ENCODE measurements around the gene FAM117B.
A peak's percentile ranks its signal among the peaks of the same experiment; 100 is the strongest.

The FAM117B gene
- total RNA-seq, result 81.2 reads per million, percentile 78 among the genes with 10 or more reads in this experiment

DNA sequence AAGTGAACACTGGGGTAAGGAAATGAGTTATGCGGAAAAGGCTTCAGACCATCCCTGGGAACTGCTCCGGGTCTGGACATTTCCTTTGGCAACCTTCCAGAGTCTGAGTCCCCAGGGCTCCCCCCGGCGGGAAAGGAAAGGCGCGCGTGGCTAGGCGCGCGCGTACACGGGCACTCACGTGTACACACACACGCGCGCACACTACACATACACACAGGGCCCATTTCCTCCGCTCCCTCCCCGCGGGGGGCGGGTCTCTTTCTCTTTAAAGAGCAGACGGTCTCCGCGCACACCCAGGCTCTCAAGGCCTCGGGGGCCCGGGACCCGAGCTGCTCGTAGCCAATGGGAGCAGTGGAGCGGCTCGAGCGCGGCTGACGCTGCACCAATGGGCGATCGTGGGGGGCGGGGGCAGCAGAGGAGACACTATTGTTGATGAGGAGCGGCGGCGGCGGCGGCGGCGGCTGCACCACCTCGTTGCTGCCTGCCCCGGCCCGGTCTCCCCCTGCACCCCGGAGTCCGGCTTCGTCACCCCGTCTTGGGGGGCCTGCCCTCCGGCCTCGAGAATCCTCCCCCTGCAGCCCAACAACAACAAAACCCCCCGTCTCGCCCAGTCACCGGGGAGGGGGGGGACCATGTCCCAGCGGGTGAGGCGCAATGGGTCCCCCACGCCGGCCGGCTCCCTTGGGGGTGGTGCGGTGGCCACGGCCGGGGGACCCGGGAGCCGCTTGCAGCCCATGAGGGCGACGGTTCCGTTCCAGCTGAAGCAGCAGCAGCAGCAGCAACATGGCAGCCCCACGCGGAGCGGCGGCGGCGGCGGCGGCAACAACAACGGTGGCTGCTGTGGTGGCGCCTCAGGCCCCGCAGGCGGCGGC is at the start of gene FAM117B:
Gene FAM117B, plus strand, starts transcription at position 414 of the 872 bp plus-strand sequence. Its CDS starts 219 bp downstream, at position 633.
- DNase-seq, result peak; percentile 99

DNA sequence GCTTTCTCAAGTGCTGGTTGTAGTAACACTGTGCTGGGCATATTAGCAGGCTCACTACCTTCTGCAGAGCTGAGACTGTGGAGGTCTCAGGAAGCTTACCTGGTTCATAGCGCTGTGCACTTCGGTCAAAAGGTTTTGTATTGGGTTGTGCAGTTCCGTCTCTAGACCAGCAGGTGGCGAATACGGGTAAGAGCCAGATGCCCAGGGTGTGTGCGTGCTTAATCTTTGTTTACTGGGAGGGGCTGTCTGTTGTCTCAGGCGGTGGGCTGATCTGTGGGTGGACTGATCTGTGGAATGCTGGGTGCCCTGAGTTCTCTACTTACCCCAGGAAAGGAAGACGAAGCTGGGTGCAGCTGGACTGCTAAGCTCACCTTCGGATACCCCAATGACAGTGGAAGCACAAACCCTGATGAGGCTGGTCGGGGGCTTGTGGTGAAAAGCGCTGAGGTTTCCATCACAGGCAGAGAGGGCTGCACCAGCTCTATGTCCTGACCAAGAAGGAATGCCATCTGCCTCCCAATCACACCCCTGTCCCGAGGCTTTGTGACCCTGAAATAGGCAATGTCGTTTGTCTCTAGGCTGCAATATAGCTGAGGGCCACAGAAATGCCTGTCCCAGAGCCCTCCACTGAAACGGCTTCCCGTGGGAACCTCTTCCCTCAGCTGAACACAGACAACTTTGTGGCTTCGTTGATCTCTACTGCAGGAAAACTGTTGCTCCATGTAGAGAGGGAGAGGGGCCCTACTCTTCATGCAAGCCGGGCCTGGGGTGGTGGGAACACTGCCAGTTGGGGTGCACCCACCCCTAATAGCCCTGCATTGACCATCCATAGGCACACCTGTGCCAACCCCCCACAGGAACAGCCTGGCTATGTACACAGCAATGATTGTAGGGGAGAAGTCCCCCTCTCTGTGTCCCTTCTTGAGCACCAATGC is 45.9 kb upstream of the FAM117B start:
- peak; percentile 49 for DNase-seq

DNA sequence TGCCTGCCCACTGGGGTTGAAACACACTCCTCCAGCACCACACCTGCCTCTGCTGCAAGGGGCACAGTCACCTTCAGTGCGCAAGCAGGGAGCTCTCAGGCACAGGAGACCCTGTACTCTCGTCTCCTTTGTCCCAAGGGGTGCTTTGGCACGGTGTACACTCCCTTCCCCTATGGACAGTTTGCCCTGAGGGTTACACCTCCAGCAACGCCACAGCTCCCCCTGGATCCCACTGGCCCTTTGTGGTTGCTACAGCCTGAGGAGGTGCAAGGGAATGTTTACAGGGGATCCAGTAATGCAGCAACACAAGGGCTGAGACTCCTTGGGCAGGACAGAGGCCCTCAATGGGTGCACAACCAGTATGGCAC is 45.2 kb upstream of the FAM117B start:
- no peak for DNase-seq

DNA sequence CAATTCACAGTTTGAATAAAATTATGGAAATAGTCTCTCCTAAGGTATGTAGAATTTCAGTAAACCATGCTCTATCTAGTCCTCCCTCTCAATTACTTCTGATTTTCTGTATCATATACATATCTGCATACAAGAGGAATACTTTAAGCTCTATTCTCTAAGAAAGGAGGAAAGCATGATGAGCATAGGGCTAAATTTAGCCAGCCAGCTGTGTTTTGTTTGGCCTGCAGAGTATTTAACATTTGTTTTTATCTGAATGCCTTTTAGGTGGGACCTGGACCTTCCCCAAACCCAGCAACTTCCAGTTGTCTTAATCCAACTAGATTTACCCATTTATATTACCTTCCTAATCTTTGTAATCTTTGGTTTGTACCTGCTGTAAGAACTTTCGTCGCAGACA is 42.2 kb upstream of the FAM117B start:
- DNase-seq, result no peak

DNA sequence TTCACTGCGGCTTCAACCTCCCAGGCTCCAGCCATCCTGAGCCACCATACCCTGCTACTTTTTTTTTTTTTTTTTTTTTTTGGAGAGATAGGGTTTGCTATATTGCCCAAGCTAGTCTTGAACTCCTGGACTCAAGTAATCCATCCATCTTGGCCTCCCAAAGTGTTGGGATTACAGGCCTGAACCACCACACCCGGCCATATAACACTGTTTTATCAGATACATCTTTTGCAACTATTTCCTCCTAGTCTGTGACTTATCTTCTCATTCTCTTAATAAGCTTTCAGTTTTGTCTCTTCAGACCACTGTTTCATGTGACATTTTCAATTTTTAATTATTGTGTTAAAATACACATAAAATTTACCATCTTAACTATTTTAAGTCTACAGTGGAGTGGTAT is 35.7 kb upstream of the FAM117B start:
- DNase-seq, result no peak

DNA sequence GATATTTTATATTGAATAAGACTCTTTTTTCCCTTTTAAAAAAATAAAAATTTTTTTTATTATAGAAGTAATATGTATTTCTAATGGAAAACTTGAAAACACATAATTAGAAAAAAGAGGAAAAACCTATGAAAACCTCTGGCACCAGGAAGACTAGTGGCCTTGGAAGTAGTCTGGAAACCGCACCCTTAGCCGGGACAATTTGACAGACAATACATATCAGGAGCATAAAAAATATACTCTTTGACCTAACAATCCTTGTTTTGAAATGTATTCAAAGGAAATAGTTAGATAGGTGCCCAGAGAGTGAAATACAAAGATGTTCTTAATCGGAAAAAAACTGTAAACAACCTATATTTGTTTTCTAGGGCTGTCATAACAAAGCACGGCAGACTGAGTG is 34.9 kb upstream of the FAM117B start:
- DNase-seq, result no peak

DNA sequence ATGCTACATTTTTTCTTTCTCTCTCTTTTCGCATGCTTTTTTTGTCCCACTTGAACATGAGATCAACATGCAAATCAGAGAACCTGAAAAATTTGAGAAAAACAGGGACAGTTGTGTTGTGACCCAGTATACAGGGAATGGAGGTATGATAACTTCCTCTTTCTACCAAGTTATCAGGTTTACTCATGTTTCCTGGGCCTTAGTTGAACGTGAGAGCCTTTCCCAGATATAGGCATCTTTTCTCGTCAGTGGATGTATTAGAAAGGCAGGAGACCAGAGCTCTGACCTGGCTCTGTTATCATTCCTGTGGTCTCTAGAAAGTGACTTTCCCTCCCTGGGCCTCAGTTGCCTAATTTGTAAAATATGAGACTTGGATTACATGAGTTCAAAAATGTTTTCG is 30.1 kb upstream of the FAM117B start:
- no peak for DNase-seq

DNA sequence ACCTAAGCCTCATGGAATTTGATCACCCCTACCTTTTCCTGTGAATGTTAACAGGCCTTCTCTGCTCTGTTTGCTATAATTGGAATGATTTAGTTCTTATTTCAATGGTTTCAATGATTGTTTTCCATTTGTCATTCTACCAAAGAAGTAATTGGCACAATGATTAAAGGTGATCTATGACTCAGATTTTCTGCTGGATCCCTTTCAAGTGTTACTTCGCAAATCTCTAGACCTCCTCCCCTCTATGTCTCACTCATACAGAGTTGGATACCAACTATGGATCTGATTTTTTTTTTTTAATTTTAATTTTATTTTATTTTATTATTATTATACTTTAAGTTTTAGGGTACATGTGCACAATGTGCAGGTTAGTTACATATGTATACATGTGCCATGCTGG is 29.6 kb upstream of the FAM117B start:
- DNase-seq, result no peak

DNA sequence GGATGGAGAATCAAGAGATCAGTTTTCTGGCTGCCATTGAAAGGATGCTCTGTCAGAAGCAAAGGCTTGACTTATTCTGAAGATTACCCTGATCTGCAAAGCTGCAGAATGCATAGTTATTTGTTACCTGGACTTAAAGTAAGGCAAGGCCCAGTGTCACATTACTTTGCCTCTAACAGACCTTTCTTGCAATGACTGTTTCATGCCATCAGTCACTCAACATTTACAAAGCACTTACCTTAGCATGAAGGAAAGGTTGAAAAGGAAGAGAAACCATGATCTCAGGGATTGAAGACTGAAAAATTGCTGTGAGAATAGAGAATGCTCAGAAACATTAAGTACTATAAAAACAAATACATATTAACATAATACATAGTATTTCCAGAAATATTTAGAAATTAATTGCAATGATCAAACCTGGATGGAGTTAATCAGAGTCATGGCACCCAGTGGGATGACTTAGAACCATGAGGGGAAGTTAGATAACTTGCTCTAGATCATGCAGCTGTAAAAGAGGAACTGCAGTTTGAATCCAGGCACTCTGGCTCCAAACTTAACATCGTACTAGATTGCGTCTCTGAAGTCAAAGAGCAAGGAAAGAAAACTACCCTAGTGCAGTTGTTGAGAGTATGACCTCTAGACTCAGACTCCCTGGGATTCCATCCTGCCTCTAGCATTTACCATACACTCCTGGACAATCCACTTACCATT is 26.5 kb upstream of the FAM117B start:
- no peak for DNase-seq

DNA sequence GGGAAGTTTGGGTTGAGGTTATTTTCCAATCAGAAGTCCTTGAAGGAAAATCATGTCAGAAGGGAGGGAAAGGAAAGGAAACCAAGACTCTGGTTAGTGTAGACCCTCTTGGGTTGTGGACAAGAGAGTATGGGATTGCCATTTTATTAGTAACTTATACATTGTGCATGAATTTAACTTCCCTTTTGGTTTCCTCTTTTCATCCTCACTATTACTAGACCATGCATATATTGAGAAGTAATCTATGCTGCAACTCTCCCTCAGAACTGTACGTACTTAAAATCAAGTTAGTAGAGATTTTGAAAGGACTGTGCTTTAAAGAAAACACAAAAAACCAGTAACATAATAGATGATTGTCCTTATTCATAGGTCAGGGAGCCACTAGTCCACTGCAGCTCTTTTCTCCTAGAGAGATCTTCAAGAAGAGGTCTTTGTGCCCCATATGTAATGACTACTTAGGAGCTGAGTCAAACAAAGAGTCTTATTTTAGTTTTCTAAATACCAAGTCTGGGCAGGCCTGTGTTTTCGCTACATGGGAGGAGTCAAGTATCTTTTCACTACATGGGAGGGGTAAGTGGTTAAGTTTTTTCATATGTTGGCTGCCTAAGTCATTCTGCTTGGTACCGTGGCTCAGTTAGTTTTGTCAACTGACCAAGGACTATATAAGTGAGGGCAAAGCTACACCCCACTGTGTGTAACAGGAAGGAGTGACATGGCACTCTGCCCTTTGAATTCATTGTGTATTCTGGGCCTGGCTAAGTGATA is 25.2 kb upstream of the FAM117B start:
- DNase-seq, result no peak

DNA sequence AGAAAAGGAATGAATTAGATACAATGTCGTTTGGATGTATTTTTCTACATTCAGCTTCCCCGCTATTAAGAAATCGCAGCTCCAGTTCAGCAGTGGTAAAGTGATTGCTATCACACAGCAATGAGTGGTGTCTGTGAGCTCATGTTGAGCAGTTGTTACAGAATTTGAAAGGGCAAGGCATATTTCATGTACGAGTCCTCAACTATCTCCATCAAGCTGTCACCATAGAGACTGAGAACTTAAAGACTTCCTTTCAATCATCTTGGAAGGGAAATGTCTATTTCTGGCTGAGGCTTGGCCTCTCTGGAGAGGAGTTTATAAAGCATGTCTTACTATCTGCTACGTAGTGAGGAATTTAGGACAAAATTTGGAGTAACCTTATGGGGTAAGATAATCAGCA is 24.4 kb upstream of the FAM117B start:
- no peak for DNase-seq

DNA sequence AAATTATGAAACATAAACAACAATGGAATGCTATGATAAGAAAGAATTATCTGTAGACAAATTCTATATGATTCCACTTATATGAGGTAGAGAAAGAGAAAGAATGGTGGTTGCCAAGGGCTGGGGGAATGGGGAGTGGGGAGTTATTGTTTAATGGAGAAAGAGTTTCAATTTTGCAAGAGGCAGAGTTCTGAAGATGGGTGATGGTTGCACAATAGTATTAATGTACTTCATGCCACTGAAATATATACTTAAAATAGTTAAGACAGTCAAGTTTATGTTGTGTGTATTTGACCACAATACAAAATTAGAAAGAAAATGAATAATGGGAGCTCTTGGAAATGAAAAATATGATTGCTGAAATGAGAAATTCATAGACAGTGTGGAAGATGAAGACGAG is 22.6 kb upstream of the FAM117B start:
- DNase-seq, result no peak

DNA sequence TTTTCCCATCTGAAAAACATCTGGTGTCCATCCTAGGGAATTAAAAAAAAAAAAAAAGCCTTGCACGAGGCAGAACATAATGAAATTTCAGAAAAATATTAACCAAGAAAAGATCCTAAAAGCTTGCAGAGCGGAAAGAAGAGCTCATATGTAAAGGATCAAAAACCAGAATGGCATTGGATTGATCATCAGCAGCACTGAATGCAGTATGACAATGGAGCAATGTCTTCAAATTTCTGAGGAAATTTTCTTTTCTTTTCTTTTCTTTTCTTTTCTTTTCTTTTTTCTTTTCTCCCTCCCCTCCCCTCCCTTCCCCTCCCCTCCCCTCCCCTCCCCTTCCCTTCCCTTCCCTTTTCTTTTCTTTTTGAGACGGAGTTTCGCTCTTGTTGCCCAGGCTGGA is 21.3 kb upstream of the FAM117B start:
- no peak for DNase-seq

DNA sequence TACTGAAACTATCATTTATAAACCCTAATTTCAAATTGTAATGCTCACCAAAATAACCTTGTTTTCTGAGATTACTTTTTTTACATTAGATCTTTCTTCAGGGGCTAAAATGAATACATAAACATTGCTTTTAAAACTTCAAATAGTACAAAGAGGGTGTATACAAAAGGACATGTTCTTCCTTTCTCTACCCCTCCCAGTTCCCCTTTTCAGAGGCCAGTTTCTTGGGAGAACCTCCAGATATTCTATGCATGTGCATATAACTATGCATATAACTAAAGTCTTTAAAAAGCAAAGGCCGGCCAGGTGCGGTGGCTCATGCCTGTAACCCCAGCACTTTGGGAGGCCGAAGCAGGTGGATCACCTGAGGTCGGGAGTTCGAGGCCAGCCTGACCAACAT is 10.6 kb upstream of the FAM117B start:
- no peak for DNase-seq

DNA sequence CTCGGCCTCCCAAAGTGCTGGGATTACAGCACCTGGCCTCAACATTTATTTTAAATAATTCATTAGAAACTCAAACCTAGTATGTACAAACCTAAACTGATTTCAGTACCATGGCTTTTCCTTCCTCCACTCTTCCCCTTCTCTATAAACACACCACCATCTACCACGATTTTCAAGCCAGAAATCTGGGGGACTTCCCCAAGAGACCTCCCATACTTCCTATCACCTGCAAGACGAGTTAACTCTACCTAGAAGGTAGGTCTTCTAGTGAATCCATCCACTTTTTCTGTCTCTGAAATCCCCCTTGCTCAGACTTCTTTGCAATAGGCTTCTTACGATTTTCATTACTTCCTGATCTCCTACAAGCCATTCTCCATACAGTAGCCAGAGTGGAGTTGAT is 7.7 kb upstream of the FAM117B start:
- no peak for DNase-seq

DNA sequence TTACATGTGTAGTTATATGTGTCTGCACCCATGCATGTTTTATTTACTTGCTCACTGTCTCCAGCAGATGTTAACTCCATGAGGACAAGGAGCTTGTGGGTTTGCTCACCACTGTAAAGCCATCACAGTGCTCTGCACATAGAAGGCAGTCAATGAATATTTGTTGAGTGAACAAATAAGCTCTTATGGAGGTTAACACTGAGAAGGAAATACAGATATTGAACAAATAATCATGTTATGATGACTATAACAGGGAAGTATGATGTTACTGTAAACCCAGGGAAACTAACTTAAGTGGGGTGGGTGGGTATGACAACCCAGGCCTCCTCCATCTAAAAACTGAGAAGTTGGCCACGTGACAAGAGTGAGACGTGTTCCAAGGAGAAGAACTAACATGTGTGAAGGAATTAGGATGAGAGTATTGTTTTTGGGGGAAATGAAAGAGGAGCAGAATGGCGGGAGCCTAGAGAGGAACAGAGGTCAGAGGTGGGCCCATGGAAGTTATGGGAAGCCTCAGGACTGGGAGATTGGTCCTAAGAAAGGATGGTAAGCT is 6.0 kb upstream of the FAM117B start:
- no peak for DNase-seq

DNA sequence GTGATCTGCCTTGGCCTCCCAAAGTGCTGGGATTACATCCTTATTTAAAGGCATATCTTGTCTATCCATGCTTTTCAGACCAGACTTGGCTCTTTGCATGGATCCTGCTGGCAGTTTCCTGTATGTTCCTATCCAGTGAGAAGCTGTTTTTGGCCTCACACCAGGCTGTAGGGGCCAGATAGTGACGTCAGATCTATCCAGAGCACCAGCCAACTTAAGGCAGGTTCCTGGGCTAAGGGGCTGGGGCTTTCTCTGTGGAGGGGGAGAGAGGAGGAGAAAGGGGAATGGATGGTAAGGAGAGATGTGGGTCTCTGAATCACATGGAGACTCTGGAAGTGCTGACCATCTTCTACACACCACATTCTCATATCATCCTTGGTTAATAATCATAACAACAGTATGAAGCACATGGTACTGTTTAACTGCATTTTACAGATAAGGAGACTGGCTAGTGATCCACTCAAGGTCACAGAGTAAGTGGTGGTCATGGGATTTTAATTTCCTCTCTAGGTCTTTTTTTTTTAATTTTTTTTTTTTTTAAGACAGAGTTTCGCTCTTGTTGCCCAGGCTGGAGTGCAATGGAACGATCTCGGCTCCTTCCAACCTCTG is 2.0 kb upstream of the FAM117B start:
- DNase-seq, result no peak

DNA sequence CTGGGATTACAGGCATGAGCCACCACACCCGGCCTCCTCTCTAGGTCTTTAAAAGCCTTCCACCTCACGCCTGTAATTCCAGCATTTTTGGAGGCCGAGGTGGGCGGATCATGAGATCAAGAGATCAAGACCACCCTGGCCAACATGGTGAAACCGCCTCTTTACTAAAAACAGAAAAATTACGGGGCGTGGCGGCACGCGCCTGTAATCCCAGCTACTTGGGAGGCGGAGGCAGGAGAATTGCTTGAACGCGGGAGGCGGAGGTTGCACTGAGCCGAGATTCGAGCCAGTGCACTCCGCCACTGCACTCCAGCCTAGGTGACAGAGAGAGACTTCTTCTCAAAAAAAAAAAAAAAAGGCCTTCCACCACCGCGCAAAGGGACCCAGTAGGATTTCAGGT is 1.3 kb upstream of the FAM117B start:
- DNase-seq, result no peak

DNA sequence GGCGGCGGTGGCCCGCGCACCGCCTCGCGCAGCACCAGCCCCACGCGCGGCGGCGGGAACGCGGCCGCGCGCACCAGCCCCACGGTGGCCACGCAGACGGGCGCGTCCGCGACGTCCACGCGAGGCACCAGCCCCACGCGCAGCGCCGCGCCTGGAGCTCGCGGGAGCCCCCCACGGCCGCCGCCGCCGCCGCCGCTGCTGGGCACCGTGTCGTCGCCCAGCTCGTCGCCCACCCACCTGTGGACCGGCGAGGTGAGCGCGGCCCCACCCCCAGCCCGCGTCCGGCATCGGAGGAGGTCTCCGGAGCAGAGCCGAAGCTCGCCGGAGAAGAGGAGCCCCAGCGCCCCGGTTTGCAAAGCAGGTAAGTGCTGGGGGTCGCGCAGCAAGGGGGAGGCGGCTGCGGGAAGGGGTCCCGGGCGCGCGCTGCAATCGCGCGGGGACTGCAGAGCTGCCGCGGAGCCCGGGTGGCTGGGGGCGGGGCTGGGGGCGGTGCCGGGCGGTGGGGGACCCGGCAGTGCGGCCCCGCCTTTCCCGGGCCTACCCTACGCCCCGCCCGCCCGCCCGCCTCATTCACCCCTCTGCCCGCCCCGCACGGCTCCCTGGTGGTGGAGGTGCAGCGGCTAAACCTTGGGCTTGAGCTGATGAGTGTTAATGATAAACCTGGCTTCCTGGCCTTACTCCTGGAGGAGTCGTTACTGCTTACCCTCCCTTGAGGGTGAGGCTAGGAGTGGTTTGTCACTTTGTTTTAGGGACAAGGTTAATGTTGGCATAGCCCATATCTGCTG is 851 bp downstream of the FAM117B start:
- DNase-seq, result peak; percentile 81

DNA sequence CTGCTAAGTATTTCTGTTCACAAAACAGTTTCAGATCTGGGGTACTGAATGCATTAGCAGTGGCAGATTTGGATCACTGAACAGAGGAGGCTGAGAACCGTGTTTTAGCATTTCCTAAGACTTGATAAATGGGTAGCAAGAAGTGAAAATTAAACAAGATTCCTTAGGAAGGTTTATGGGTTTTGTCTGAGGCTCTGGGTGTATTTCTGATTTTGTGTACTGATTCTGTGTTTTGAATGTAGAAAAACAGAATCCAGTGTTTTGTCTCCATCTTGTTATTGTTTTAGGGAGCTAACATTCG is 1.4 kb downstream of the FAM117B start:
- DNase-seq, result no peak

DNA sequence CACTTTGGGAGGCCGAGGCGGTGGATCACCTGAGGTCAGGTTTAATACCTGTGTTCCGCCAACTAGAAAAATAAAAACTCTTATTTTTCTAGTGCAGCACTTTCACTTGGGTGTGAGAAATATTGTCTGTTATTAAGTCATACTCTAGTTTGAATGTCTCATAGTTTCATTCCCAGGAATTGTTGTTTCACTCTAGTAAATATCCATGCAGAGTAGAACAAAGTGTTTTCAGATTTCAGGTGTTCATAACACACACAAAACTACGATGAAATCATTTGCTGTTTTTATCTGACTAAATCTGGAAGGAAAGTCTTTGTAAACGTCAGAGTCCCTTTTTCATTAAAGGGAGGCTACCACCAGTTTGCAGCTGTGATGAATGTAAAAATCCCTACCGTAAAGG is 4.0 kb downstream of the FAM117B start:
- DNase-seq, result no peak
